ENCODE data around the gene SLC43A3. TPM values are rescaled to one million over a fixed set of nuclear protein-coding genes. Genes with fewer than 3 reads are reported as not detected.
A peak's percentile ranks its signal among the peaks of the same experiment; 100 is the strongest.

The SLC43A3 gene
- total RNA-seq, 2 experiments from 2014 or later = 41.3 to 62.1 TPM

DNA sequence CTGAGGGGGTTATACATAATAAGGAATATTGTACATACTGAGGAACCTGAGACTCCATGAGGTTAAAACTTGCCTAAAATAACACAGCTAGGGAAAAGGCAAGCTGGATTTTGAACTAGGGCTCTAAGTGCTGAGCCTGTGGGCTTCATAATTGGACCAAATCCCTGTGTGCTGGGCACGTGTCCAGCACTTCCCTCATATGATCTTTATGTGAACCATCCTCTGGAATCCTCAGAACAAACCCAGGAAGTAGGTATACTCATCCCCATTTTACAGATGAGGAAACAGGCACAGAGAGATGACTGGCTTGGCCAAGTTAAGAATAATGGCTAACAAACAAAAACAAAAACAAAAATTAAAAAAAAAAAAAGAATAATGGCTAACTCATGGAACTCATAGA is 48.3 kb upstream of the SLC43A3 start:
- no peak overlapping the region for H3K4me3 ChIP-seq (ENCODE audit: low read depth, low read length, poor library complexity, severe bottlenecking)
- no peak for DNase-seq (ENCODE audit: low spot score)
- ChIA-PET POLR2A (no interaction called here), CTCF (ENCODE audit: unreplicated experiment) (no interaction called here)
- H3K79me2 ChIP-seq (ENCODE audit: insufficient read depth, low read depth, low read length) = no peaks in the 10 kb centered on the region
- H3K36me3 ChIP-seq (ENCODE audit: insufficient read depth, low read length) = no peaks in the 10 kb centered on the region
- H3K9me2 ChIP-seq (ENCODE audit: insufficient read depth, low read length) = no peaks in the 10 kb centered on the region
- intact Hi-C loops (cut with micrococcal nuclease; ENCODE audit: unreplicated experiment) = no loop called here
- no peak overlapping the region for H3K27ac ChIP-seq (ENCODE audit: low read depth, low read length, poor library complexity, severe bottlenecking)
- H2AFZ ChIP-seq (ENCODE audit: low read length) = no peak overlapping the region
- H3K4me2 ChIP-seq (ENCODE audit: low read length) = no peak overlapping the region
- BruUV-seq (replicated peaks) = no TSS peak
- H3K4me1 ChIP-seq (ENCODE audit: insufficient read depth, low read length, poor library complexity, severe bottlenecking) = peaks cover 28% of the 10 kb centered on the region
- no peaks in the 10 kb centered on the region for H4K20me1 ChIP-seq (ENCODE audit: insufficient read depth, low read length)
- no peak for TF ChIP-seq CTCF (conservative IDR thresholded peaks at IDR 0.05; ENCODE audit: low read length)
- no peak for TF ChIP-seq EZH2phosphoT487 (IDR thresholded peaks at IDR 0.05; ENCODE audit: borderline replicate concordance, low read depth, low read length)
- H3K9me3 ChIP-seq (ENCODE audit: low read length) = no peaks in the 10 kb centered on the region

- ChIA-PET POLR2A (interaction anchor here (0.6 kb wide), 2 partner anchors 9 to 74 kb away, joined by 4 read pairs; no protein-coding TSS in a partner anchor), CTCF (ENCODE audit: unreplicated experiment) (interaction anchor here (0.9 kb wide), 1 partner anchor 11 kb away, joined by 3 read pairs; no protein-coding TSS in a partner anchor)
- Histone ChIP-seq H3K9me2 (ENCODE audit: insufficient read depth, low read length) (no peaks in the 10 kb centered on the region), H3K79me2 (ENCODE audit: insufficient read depth, low read depth, low read length) (no peaks in the 10 kb centered on the region), H3K9me3 (ENCODE audit: low read length) (no peaks in the 10 kb centered on the region), H4K20me1 (ENCODE audit: insufficient read depth, low read length) (no peaks in the 10 kb centered on the region), H3K36me3 (ENCODE audit: insufficient read depth, low read length) (no peaks in the 10 kb centered on the region), H3K4me2 (ENCODE audit: low read length) (no peak overlapping the region), H3K27ac (ENCODE audit: low read depth, low read length, poor library complexity, severe bottlenecking) (no peak overlapping the region), H3K4me3 (ENCODE audit: low read depth, low read length, poor library complexity, severe bottlenecking) (no peak overlapping the region), H3K4me1 (ENCODE audit: insufficient read depth, low read length, poor library complexity, severe bottlenecking) (peaks cover 23% of the 10 kb centered on the region), H2AFZ (ENCODE audit: low read length) (no peak overlapping the region)
- no TSS peak for BruUV-seq (replicated peaks)
- intact Hi-C loops (cut with micrococcal nuclease; ENCODE audit: unreplicated experiment) = no loop called here
- DNase-seq (ENCODE audit: low spot score) = no peak
- TF ChIP-seq CTCF (conservative IDR thresholded peaks at IDR 0.05; ENCODE audit: low read length) (0 out of 2 replicates have a peak, but pooled peaks have one; percentile 14), EZH2phosphoT487 (IDR thresholded peaks at IDR 0.05; ENCODE audit: borderline replicate concordance, low read depth, low read length) (no peak)
Measured at GRCh38 chr11:57474803-57475115, 47.8 kb upstream of the SLC43A3 start.

DNA sequence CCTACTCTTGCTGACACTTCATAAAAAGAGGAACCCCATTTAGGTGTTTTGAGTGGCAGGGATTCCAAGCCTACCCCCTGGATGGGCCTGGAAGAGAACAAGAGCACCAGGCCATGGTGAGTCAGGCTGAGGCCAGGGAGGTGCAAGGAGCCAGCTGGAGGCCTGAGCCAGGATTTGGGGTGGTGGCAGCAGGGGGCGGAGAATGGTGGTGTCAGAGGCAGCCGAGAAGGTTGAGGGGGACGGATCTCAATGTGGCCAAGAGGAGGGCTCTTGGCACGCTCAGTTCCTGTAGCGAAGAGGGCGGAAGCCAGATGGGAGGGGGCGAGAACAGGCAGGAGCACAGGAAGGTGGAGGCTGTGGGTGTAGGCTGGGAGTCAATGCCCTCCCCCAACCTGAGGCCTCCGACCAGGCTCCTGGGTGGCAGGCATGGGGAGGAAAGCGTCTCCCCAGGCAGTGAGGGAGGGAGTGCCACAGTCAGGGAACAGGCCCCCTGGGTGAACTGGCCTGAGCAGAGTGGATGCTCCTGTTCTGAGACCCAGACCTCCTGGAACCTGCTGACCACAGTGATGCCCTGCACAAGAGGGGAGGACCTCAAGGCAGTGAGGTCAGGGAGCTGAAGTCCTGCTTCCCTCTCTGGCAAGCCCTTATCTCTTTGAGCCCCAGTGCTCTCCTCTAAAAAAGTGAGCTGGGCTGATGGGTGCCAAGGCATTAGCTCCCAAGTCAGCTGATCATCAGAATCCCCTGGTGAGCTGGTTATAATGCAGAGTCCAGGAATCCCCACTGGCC is 47.3 kb upstream of the SLC43A3 start:
- ChIA-PET POLR2A (interaction anchor here (0.6 to 1.6 kb wide), 3 partner anchors 10 to 73 kb away, joined by 4 read pairs; no protein-coding TSS in a partner anchor), CTCF (ENCODE audit: unreplicated experiment) (interaction anchor here (0.5 to 0.9 kb wide), 2 partner anchors 10 to 175 kb away, joined by 3 read pairs; no protein-coding TSS in a partner anchor)
- H4K20me1 ChIP-seq (ENCODE audit: insufficient read depth, low read length) = no peaks in the 10 kb centered on the region
- no peak for TF ChIP-seq CTCF (conservative IDR thresholded peaks at IDR 0.05; ENCODE audit: low read length)
- TF ChIP-seq EZH2phosphoT487 (IDR thresholded peaks at IDR 0.05; ENCODE audit: borderline replicate concordance, low read depth, low read length) = no peak
- H3K9me3 ChIP-seq (ENCODE audit: low read length) = no peaks in the 10 kb centered on the region
- H3K4me2 ChIP-seq (ENCODE audit: low read length) = no peak overlapping the region
- no peak overlapping the region for H3K4me3 ChIP-seq (ENCODE audit: low read depth, low read length, poor library complexity, severe bottlenecking)
- H3K79me2 ChIP-seq (ENCODE audit: insufficient read depth, low read depth, low read length) = no peaks in the 10 kb centered on the region
- H3K4me1 ChIP-seq (ENCODE audit: insufficient read depth, low read length, poor library complexity, severe bottlenecking) = peaks cover 19% of the 10 kb centered on the region
- no peak overlapping the region for H2AFZ ChIP-seq (ENCODE audit: low read length)
- no peak for DNase-seq (ENCODE audit: low spot score)
- intact Hi-C loops (cut with micrococcal nuclease; ENCODE audit: unreplicated experiment) = no loop called here
- no peaks in the 10 kb centered on the region for H3K9me2 ChIP-seq (ENCODE audit: insufficient read depth, low read length)
- no TSS peak for BruUV-seq (replicated peaks)
- H3K36me3 ChIP-seq (ENCODE audit: insufficient read depth, low read length) = no peaks in the 10 kb centered on the region
- H3K27ac ChIP-seq (ENCODE audit: low read depth, low read length, poor library complexity, severe bottlenecking) = no peak overlapping the region
